Cardiac fibroblast (primary cell): ENCODE results near the gene ENTHD1.

Experiments used
- DNase-seq, 2 donors: peaks; one replicate each; pipeline versions ENCODE4 v3.0.0 to v3.0.0-alpha.2; 2010; ENCODE audit warnings: low read depth in 2 of 2
- H3K4me3 ChIP-seq, 2 donors: replicated peaks in 1 of 2; 1 replicate in 1 of 2; 2 replicates in 1 of 2; pipeline ENCODE4 v1.5.1; 2011; ENCODE audit warnings: low read depth in 2 of 2, low read length in 2 of 2, mild to moderate bottlenecking in 2 of 2, moderate library complexity in 1 of 2
- TF ChIP-seq, protein P1 (sequence below): IDR thresholded peaks from one replicate; pipeline ENCODE4 v1.5.1; 2011; ENCODE audit warnings: low read depth, mild to moderate bottlenecking, low read length, inconsistent platforms

Gene ENTHD1

DNA sequence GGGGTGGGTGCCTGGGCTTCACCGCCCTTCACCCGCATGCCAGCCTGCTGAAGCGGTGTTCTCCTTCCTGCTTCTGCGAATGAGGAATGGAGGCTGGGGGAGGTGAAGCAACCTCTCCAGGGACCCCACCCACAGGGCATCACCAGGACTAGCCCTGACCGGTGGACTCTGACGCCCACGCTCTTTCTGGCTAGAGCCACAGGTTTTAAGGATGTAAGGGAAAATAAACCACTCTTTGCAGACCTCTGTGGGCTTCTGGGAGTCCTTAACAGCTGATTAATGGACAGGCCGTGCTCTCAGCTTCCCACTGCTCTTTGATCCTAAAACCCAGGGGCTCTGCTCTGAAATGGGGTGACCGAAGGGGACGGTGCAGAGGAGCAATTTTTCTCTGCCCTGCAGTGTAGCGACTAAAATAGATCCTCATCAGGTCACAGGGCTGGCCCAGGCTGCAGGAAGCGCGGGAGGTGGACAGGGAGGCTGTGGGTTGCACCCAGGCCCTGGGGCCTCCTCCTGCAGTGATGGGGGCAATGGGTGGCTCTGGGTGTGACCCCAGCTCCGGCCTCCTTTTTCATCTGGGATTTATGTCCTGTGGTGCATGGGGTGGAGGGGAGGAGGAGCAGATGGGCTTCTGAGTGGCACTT, 195.7 kb downstream of the ENTHD1 start:
- no peak overlapping the region for H3K4me3 ChIP-seq
- DNase-seq, result no peak
- TF ChIP-seq, protein P1, sequence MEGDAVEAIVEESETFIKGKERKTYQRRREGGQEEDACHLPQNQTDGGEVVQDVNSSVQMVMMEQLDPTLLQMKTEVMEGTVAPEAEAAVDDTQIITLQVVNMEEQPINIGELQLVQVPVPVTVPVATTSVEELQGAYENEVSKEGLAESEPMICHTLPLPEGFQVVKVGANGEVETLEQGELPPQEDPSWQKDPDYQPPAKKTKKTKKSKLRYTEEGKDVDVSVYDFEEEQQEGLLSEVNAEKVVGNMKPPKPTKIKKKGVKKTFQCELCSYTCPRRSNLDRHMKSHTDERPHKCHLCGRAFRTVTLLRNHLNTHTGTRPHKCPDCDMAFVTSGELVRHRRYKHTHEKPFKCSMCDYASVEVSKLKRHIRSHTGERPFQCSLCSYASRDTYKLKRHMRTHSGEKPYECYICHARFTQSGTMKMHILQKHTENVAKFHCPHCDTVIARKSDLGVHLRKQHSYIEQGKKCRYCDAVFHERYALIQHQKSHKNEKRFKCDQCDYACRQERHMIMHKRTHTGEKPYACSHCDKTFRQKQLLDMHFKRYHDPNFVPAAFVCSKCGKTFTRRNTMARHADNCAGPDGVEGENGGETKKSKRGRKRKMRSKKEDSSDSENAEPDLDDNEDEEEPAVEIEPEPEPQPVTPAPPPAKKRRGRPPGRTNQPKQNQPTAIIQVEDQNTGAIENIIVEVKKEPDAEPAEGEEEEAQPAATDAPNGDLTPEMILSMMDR, result no peak

DNA sequence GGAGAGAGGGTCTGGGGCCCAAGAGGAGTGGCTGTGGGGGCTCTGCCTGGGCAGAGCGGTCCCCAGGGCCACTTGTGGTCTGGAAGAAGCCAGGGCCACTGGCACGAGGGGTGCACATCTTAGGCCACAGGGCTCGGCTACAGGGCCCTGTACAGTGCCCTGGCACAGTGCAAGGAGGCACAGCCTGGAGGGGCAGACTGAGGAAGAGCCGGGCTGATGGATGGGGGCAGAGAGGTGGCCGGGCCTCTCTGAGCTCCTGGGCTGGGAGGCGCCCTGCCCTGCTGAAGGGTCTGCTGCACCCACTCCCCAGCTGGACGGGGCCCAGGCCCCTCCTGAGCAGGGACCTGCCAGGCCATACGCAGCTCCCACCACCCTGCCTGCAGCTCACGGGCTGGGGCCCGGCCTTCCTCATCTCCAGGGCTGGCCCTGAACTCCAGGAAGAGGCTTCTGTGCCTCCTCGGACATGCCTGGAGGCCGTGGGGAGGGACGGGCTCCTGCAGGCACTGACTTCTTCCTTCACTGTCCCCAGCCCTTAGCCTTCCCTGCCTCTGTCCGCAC, 199.5 kb downstream of the ENTHD1 start:
- TF ChIP-seq, protein P1, result no peak
- DNase-seq, result no peak
- H3K4me3 ChIP-seq, result no peak overlapping the region
